Peyer's patch (tissue), 4 donors: ENCODE measurements around the gene BSN. TPM values are rescaled to one million over a fixed set of nuclear protein-coding genes. Genes with fewer than 3 reads are reported as not detected.
A peak's percentile ranks its signal among the peaks of the same experiment; 100 is the strongest.
"Not testable (repeated sequence)": the region's sequence is repeated elsewhere in the genome, so short reads cannot be mapped to it uniquely, and the experiment has no call there.

Experiments
- DNase-seq, 3 donors: peaks; one replicate each; pipeline ENCODE4 v3.0.0-alpha.2; 2017 to 2019
- H3K27ac ChIP-seq, 4 donors: fragments of 200-600 bp; sonication (generic); one replicate each; pipeline ENCODE4 v1.5.1; 2016 to 2019
- H3K27me3 ChIP-seq, 2 donors: fragments of 200-600 bp; sonication (generic); one replicate each; pipeline ENCODE4 v1.5.1; 2019
- H3K36me3 ChIP-seq, 3 donors: fragments of 200-600 bp; sonication (generic); one replicate each; pipeline ENCODE4 v1.5.1; 2016 to 2019
- H3K4me1 ChIP-seq, 4 donors: fragments of 200-600 bp; sonication (generic); one replicate each; pipeline ENCODE4 v1.5.1; 2016 to 2019
- H3K4me3 ChIP-seq, 4 donors: fragments of 200-600 bp; sonication (generic); 1 replicate in 3 of 4; 2 replicates in 1 of 4; pipeline ENCODE4 v1.5.1; 2016 to 2019; ENCODE audit warnings: mild to moderate bottlenecking in 1 of 4
- H3K9me3 ChIP-seq, 4 donors: fragments of 200-600 bp; sonication (generic); one replicate each; pipeline ENCODE4 v1.5.1; 2016 to 2019; ENCODE audit warnings: mild to moderate bottlenecking in 1 of 4
- CTCF ChIP-seq, 6 experiments: fragments of 450-650 bp in 4 of 6; fragments of 200-600 bp in 2 of 6; sonication (generic) in 1 of 6; IDR thresholded peaks; one replicate each; pipeline ENCODE4 v1.5.1; 2017 to 2019; ENCODE audit warnings: antibody characterized with exemption in 6 of 6, mild to moderate bottlenecking in 3 of 6, moderate library complexity in 1 of 6
- POLR2A ChIP-seq, 2 donors: fragments of 450-650 bp; IDR thresholded peaks; one replicate each; pipeline ENCODE4 v1.5.1; 2017; ENCODE audit warnings: antibody characterized with exemption in 2 of 2, mild to moderate bottlenecking in 2 of 2, moderate library complexity in 2 of 2
- total RNA-seq, 4 donors: library from RNA; depleted of rRNA; stranded (reverse); fragments of >200 nt; gene quantifications; one replicate each; pipeline ENCODE4 v1.1.0, GENCODE V29; 2016

The BSN gene
- total RNA-seq, 4 donors from 2014 or later = 0.18 to 3.3 (median 0.85) TPM

GRCh38 chr3:49675912-49676311 is 121.6 kb downstream of the BSN start:
- Histone ChIP-seq H3K27me3 (no peaks in the 10 kb centered on the region), H3K36me3 (peaks cover 0 to 54% (median 0%) of the 10 kb centered on the region in 3 donors), H3K4me3 (no peak overlapping the region), H3K27ac (no peak overlapping the region), H3K4me1 (peaks cover 0 to 17% (median 6%) of the 10 kb centered on the region in 4 donors), H3K9me3 (no peaks in the 10 kb centered on the region)
- no peak for DNase-seq
- TF ChIP-seq POLR2A (IDR thresholded peaks at IDR 0.05) = no peak
- TF ChIP-seq CTCF (IDR thresholded peaks at IDR 0.05) = no peak

GRCh38 chr3:49680493-49681231 is 126.4 kb downstream of the BSN start:
- Histone ChIP-seq H3K4me1 (peaks cover 0 to 1% (median 0%) of the 10 kb centered on the region in 4 donors), H3K36me3 (peaks cover 0 to 88% (median 0%) of the 10 kb centered on the region in 3 donors), H3K27ac (no peak overlapping the region), H3K9me3 (no peaks in the 10 kb centered on the region), H3K27me3 (no peaks in the 10 kb centered on the region), H3K4me3 (no peak overlapping the region)
- DNase-seq = no peak
- TF ChIP-seq POLR2A (IDR thresholded peaks at IDR 0.05) = no peak
- TF ChIP-seq CTCF (IDR thresholded peaks at IDR 0.05) = no peak

GRCh38 chr3:49681232-49681522 is 126.9 kb downstream of the BSN start:
- TF ChIP-seq POLR2A (IDR thresholded peaks at IDR 0.05) = no peak
- Histone ChIP-seq H3K4me3 (no peak overlapping the region), H3K4me1 (peaks cover 0 to under 1% (median 0%) of the 10 kb centered on the region in 4 donors), H3K27ac (no peak overlapping the region), H3K9me3 (no peaks in the 10 kb centered on the region), H3K27me3 (no peaks in the 10 kb centered on the region), H3K36me3 (peaks cover 0 to 83% (median 0%) of the 10 kb centered on the region in 3 donors)
- DNase-seq = no peak

GRCh38 chr3:49681543-49681942 is 127.3 kb downstream of the BSN start:
- H3K27ac ChIP-seq = no peak overlapping the region
- no peaks in the 10 kb centered on the region for H3K27me3 ChIP-seq
- DNase-seq = no peak
- H3K9me3 ChIP-seq = no peaks in the 10 kb centered on the region
- H3K36me3 ChIP-seq = peaks cover 0 to 79% (median 0%) of the 10 kb centered on the region in 3 donors
- TF ChIP-seq POLR2A (IDR thresholded peaks at IDR 0.05) (no peak), CTCF (IDR thresholded peaks at IDR 0.05) (no peak)
- H3K4me3 ChIP-seq = no peak overlapping the region
- H3K4me1 ChIP-seq = peaks cover 0 to 4% (median 0%) of the 10 kb centered on the region in 4 donors

- H3K36me3 ChIP-seq = peaks cover 0 to 63% (median 0%) of the 10 kb centered on the region in 3 donors
- no peak for TF ChIP-seq POLR2A (IDR thresholded peaks at IDR 0.05)
- no peak for TF ChIP-seq CTCF (IDR thresholded peaks at IDR 0.05)
- H3K27me3 ChIP-seq = no peaks in the 10 kb centered on the region
- no peak overlapping the region for H3K27ac ChIP-seq
- H3K4me1 ChIP-seq = peaks cover 0 to 12% (median 0%) of the 10 kb centered on the region in 4 donors
- DNase-seq = no peak
- H3K9me3 ChIP-seq = no peaks in the 10 kb centered on the region
- H3K4me3 ChIP-seq = no peak overlapping the region
These were observed 128.9 kb downstream of the BSN start for GRCh38 chr3:49683162-49683561.

GRCh38 chr3:49684453-49684852 is 130.2 kb downstream of the BSN start:
- not testable (repeated sequence) for H3K4me3 ChIP-seq, H3K27ac ChIP-seq, H3K27me3 ChIP-seq, DNase-seq, H3K9me3 ChIP-seq
- H3K36me3 ChIP-seq = peaks cover 0 to 50% (median 0%) of the 10 kb centered on the region in 3 donors
- peaks cover 0 to 20% (median 1%) of the 10 kb centered on the region in 4 donors for H3K4me1 ChIP-seq

- H3K27ac ChIP-seq, H3K4me3 ChIP-seq, H3K9me3 ChIP-seq, DNase-seq, H3K27me3 ChIP-seq: not testable (repeated sequence)
- Histone ChIP-seq H3K36me3 (peaks cover 0 to 43% (median 0%) of the 10 kb centered on the region in 3 donors), H3K4me1 (peaks cover 0 to 23% (median 3%) of the 10 kb centered on the region in 4 donors)
These were observed 130.8 kb downstream of the BSN start for GRCh38 chr3:49685103-49685502.

- not testable (repeated sequence) for H3K27me3 ChIP-seq, DNase-seq, H3K9me3 ChIP-seq, H3K27ac ChIP-seq
- Histone ChIP-seq H3K4me1 (peaks cover 0 to 30% (median 5%) of the 10 kb centered on the region in 4 donors), H3K36me3 (peaks cover 0 to 36% (median 0%) of the 10 kb centered on the region in 3 donors), H3K4me3 (peak overlapping the region in 2 of 4 donors; percentile 51 to 57)
These were observed 131.6 kb downstream of the BSN start for GRCh38 chr3:49685846-49686245.

GRCh38 chr3:49686346-49686745 is 132.1 kb downstream of the BSN start:
- Histone ChIP-seq H3K4me3 (peak overlapping the region; percentile 18 to 57 (median 43)), H3K4me1 (peaks cover 0 to 35% (median 7%) of the 10 kb centered on the region in 4 donors), H3K36me3 (peaks cover 0 to 31% (median 0%) of the 10 kb centered on the region in 3 donors), H3K27ac (peak overlapping the region in 2 of 4 donors; percentile 35 to 60)
- not testable (repeated sequence) for H3K9me3 ChIP-seq, H3K27me3 ChIP-seq
- peak; percentile 32 to 79 (median 77) for DNase-seq

GRCh38 chr3:49686769-49687423 is 132.6 kb downstream of the BSN start:
- Histone ChIP-seq H3K4me3 (peak overlapping the region; percentile 18 to 57 (median 43)), H3K4me1 (peaks cover 0 to 41% (median 7%) of the 10 kb centered on the region in 4 donors), H3K27ac (peak overlapping the region in 2 of 4 donors; percentile 35 to 60), H3K36me3 (peaks cover 0 to 25% (median 0%) of the 10 kb centered on the region in 3 donors)
- H3K27me3 ChIP-seq, H3K9me3 ChIP-seq: not testable (repeated sequence)
- peak; percentile 51 to 91 (median 88) for DNase-seq
